ENCODE data around the gene RREB1. TPM values are rescaled to one million over a fixed set of nuclear protein-coding genes. Genes with fewer than 3 reads are reported as not detected.

RREB1 gene
- total and polyA plus RNA-seq, 2 experiments from 2014 or later: 8.5 to 25.5 TPM

- TF ChIP-seq CTCF (conservative IDR thresholded peaks at IDR 0.05; ENCODE audit: low read depth in 2 of 2): no peak
- no peak for TF ChIP-seq REST (IDR thresholded peaks at IDR 0.05; ENCODE audit: unreplicated experiment)
- no peak for TF ChIP-seq POLR2AphosphoS5 (IDR thresholded peaks at IDR 0.05; ENCODE audit: low read depth)
- no peak for TF ChIP-seq STAT1 (IDR thresholded peaks at IDR 0.05; ENCODE audit: unreplicated experiment)
These were observed 32.2 kb downstream of the RREB1 start (continued) for GRCh38 chr6:7139835-7140470.

GRCh38 chr6:7140631-7141378 lies 33.0 kb downstream of the RREB1 start:
- H3K27me3 ChIP-seq (ENCODE audit: insufficient read depth): no peaks in the 10 kb centered on the region
- Mint-ChIP-seq H3K4me1 (peaks cover 75% of the 10 kb centered on the region), H3K9me3 (no peaks in the 10 kb centered on the region), H3K27me3 (ENCODE audit: insufficient read depth, low read depth, poor library complexity) (peaks cover 5% of the 10 kb centered on the region), H3K4me3 (peak overlapping the region; percentile 76), H3K36me3 (ENCODE audit: low read depth) (no peaks in the 10 kb centered on the region), H3K27ac (peak overlapping the region; percentile 77; the same call in 1 of the 2 replicates)
- H3K4me1 ChIP-seq (ENCODE audit: insufficient read depth): peaks cover 57% of the 10 kb centered on the region
- ATAC-seq (peak; percentile 75), DNase-seq (ENCODE audit: low spot score) (peak; percentile 86)
- H3K4me3 ChIP-seq: peak overlapping the region; percentile 64
- H3K27ac ChIP-seq (ENCODE audit: low read depth): peak overlapping the region; percentile 60
- no peak overlapping the region for H2AFZ ChIP-seq
- peak overlapping the region; percentile 78 for H3K4me2 ChIP-seq
- TF ChIP-seq CREB1 (CRISPR knock-in tag; IDR thresholded peaks at IDR 0.05; ENCODE audit: low read depth) (no peak), ZNF114 (CRISPR knock-in tag; IDR thresholded peaks at IDR 0.05) (no peak), POLR2AphosphoS5 (IDR thresholded peaks at IDR 0.05; ENCODE audit: low read depth) (peak; percentile 57)
- H3F3A ChIP-seq (replicated peaks; ENCODE audit: low read depth): no peaks in the 10 kb centered on the region
- no peaks in the 10 kb centered on the region; the same call in 1 of the 2 replicates for H4K20me1 ChIP-seq (replicated peaks; ENCODE audit: insufficient read depth)
- peaks cover 54% of the 10 kb centered on the region for H3K79me2 ChIP-seq (replicated peaks; ENCODE audit: insufficient read depth)
- H3K9me2 ChIP-seq (ENCODE audit: insufficient read depth): no peaks in the 10 kb centered on the region
- no peaks in the 10 kb centered on the region for H3K36me3 ChIP-seq (ENCODE audit: insufficient read depth)

Data from GM23338 (cell line).